K562 treated with DMSO at 1 percent for 48 hours (cell line): ENCODE results near the gene NDUFB8. TPM values are rescaled to one million over a fixed set of nuclear protein-coding genes. Genes with fewer than 3 reads are reported as not detected.

Experiments used
- total RNA-seq: library from RNA; unstranded; fragments of 300-600 nt; gene quantifications from 2 replicates; pipeline ENCODE4 v1.2.3, GENCODE V29; 2022; ENCODE audit warnings: low replicate concordance; ENCODE audit errors: extremely low read depth

Gene NDUFB8
- total RNA-seq = not detected in 2 replicates

GRCh38 chr10:100529475-100530298 is at the start of gene NDUFB8:
NDUFB8 (minus strand) TSS chr10:100529871; CDS start chr10:100529851, 20 bp downstream.

GRCh38 chr10:100535715-100536353 is 6.2 kb upstream of the NDUFB8 start, which contains the start of gene HIF1AN:
HIF1AN (plus strand) TSS chr10:100535943; CDS start chr10:100535959, 16 bp downstream.

GRCh38 chr10:100519311-100520051 is 10.2 kb downstream of the NDUFB8 start, which contains the start of gene SEC31B:
SEC31B (minus strand) TSS chr10:100519861; CDS start chr10:100516952, 2,909 bp downstream.

Other genes with a start within 250 kb of the NDUFB8 start
- not detected in 2 replicates for gene BLOC1S2, start 243.2 kb downstream of the NDUFB8 start, total RNA-seq
- gene PKD2L1, start 199.6 kb downstream of the NDUFB8 start, total RNA-seq = not detected in 2 replicates
- 65.9 TPM in 1 of 2 replicates, not detected in the other for gene SCD, start 182.6 kb downstream of the NDUFB8 start, total RNA-seq
- gene WNT8B, start 66.9 kb downstream of the NDUFB8 start, total RNA-seq = not detected in 2 replicates
- not detected in 2 replicates for gene SEC31B, start 10.0 kb downstream of the NDUFB8 start, total RNA-seq
- not detected in 2 replicates for gene HIF1AN, start 6.1 kb upstream of the NDUFB8 start, total RNA-seq
- gene PAX2, start 215.7 kb upstream of the NDUFB8 start, total RNA-seq = not detected in 2 replicates